CD14-positive monocyte (primary cell): ENCODE data around the gene NPTX1. TPM values are rescaled to one million over a fixed set of nuclear protein-coding genes. Genes with fewer than 3 reads are reported as not detected.

Experiments
- DNase-seq, 3 donors: peaks; one replicate each; pipeline ENCODE4 v3.0.0-alpha.2; 2011 to 2022
- H2AFZ ChIP-seq: 2 replicates; pipeline ENCODE4 v1.6.0; 2012; ENCODE audit warnings: mild to moderate bottlenecking, low read depth, low read length, inconsistent platforms; ENCODE audit not compliant: insufficient read depth, poor library complexity, severe bottlenecking
- H3K27ac ChIP-seq, 2 donors: 1 replicate in 1 of 2; 2 replicates in 1 of 2; pipeline ENCODE4 v1.5.1; 2012 to 2013; ENCODE audit warnings: low read length in 2 of 2, control low read depth in 1 of 2, inconsistent platforms in 1 of 2, low read depth in 1 of 2, mild to moderate bottlenecking in 1 of 2
- H3K27me3 ChIP-seq, 2 donors: one replicate each; pipeline versions ENCODE4 v1.6.0 to v1.6.1; 2011 to 2013; ENCODE audit warnings: low read length in 2 of 2; ENCODE audit not compliant: control insufficient read depth in 2 of 2, insufficient read depth in 2 of 2
- H3K36me3 ChIP-seq, 2 donors: replicated peaks in 1 of 2; 1 replicate in 1 of 2; 2 replicates in 1 of 2; pipeline versions ENCODE4 v1.5.1 to v1.6.1; 2012 to 2013; ENCODE audit warnings: low read length in 2 of 2, control low read depth in 1 of 2, inconsistent platforms in 1 of 2, mild to moderate bottlenecking in 1 of 2; ENCODE audit not compliant: insufficient read depth in 2 of 2, control insufficient read depth in 1 of 2
- H3K4me1 ChIP-seq, 2 donors: 1 replicate in 1 of 2; 2 replicates in 1 of 2; pipeline versions ENCODE4 v1.5.1 to v1.6.1; 2012 to 2013; ENCODE audit warnings: low read length in 2 of 2, control low read depth in 1 of 2, inconsistent platforms in 1 of 2, mild to moderate bottlenecking in 1 of 2, moderate library complexity in 1 of 2; ENCODE audit not compliant: insufficient read depth in 2 of 2, control insufficient read depth in 1 of 2
- H3K4me2 ChIP-seq: replicated peaks from 2 replicates; pipeline ENCODE3; 2012; ENCODE audit warnings: low read length, moderate library complexity, mild to moderate bottlenecking; ENCODE audit not compliant: poor library complexity, severe bottlenecking; ENCODE audit errors: extremely low read depth
- H3K4me3 ChIP-seq, 3 experiments: fragments of 200-600 bp in 1 of 3; sonication (generic) in 1 of 3; replicated peaks in 1 of 3; 1 replicate in 2 of 3; 2 replicates in 1 of 3; pipeline ENCODE4 v1.5.1; 2011 to 2013; ENCODE audit warnings: low read length in 3 of 3, mild to moderate bottlenecking in 3 of 3, control low read depth in 2 of 3, low read depth in 2 of 3, inconsistent platforms in 1 of 3, moderate library complexity in 1 of 3
- H3K79me2 ChIP-seq: 2 replicates; pipeline ENCODE4 v1.6.0; 2012; ENCODE audit warnings: mild to moderate bottlenecking, control low read depth, inconsistent platforms, low read length, moderate library complexity; ENCODE audit not compliant: insufficient read depth
- H3K9ac ChIP-seq: 2 replicates; pipeline ENCODE4 v1.6.0; 2017; ENCODE audit warnings: low read length, mild to moderate bottlenecking; ENCODE audit not compliant: insufficient read depth, poor library complexity, severe bottlenecking
- H3K9me3 ChIP-seq, 2 donors: replicated peaks in 1 of 2; 1 replicate in 1 of 2; 2 replicates in 1 of 2; pipeline versions ENCODE4 v1.5.1 to v1.6.1; 2012 to 2013; ENCODE audit warnings: low read length in 2 of 2, control low read depth in 1 of 2; ENCODE audit not compliant: control insufficient read depth in 1 of 2, insufficient read depth in 1 of 2
- H4K20me1 ChIP-seq: 2 replicates; pipeline ENCODE4 v1.6.0; 2012; ENCODE audit warnings: mild to moderate bottlenecking, low read length, control low read depth, moderate library complexity; ENCODE audit not compliant: insufficient read depth
- H3K27ac Mint-ChIP-seq, 7 donors: one replicate each; pipeline ENCODE4 v1.8.0; 2020; ENCODE audit warnings: mild to moderate bottlenecking in 7 of 7, mixed read lengths in 7 of 7, moderate library complexity in 6 of 7, inconsistent platforms in 2 of 7
- H3K27me3 Mint-ChIP-seq, 3 donors: one replicate each; pipeline ENCODE4 v1.8.0; 2021 to 2022; ENCODE audit warnings: low read depth in 3 of 3, mild to moderate bottlenecking in 3 of 3, mixed read lengths in 3 of 3, moderate library complexity in 3 of 3, inconsistent platforms in 1 of 3
- H3K36me3 Mint-ChIP-seq, 2 donors: one replicate each; pipeline ENCODE4 v1.8.0; 2020; ENCODE audit warnings: mixed read lengths in 2 of 2, inconsistent platforms in 1 of 2, mild to moderate bottlenecking in 1 of 2
- H3K4me1 Mint-ChIP-seq: one replicate; pipeline ENCODE4 v1.8.0; 2020; ENCODE audit warnings: mild to moderate bottlenecking, mixed read lengths
- H3K4me3 Mint-ChIP-seq, 2 donors: one replicate each; pipeline ENCODE4 v1.8.0; 2020; ENCODE audit warnings: mild to moderate bottlenecking in 2 of 2, mixed read lengths in 2 of 2, moderate library complexity in 1 of 2
- H3K9me3 Mint-ChIP-seq, 7 donors: one replicate each; pipeline ENCODE4 v1.8.0; 2020 to 2022; ENCODE audit warnings: mixed read lengths in 7 of 7, mild to moderate bottlenecking in 6 of 7, moderate library complexity in 6 of 7, inconsistent platforms in 2 of 7
- WGBS: methylation state at CpG from one replicate; pipeline ENCODE4 v1.1.5; 2013; ENCODE audit warnings: missing lambda C conversion rate; ENCODE audit not compliant: insufficient coverage; 5-methylcytosine and 5-hydroxymethylcytosine counted together
- intact Hi-C, 2 donors: fragments of 100-400 bp; cut with micrococcal nuclease; formaldehyde crosslinking; loops; one replicate each; pipeline versions ENCODE4 v1.15.0 to v1.15.1; 2023
- polyA plus RNA-seq, 3 donors: library from polyadenylated mRNA; depleted of rRNA in 1 of 3; unstranded in 2 of 3; stranded (reverse) in 1 of 3; fragments of 300-500 nt in 2 of 3; fragments of >200 nt in 1 of 3; fragmentation: Illumina TruSeq in 2 of 3; gene quantifications; 1 replicate in 2 of 3; 2 replicates in 1 of 3; pipeline ENCODE4 v1.2.3, GENCODE V29; 2012 to 2021
- TF ChIP-seq, protein P1 (sequence below): fragments of 200-600 bp; IDR thresholded peaks from one replicate; pipeline ENCODE4 v1.8.0; 2022; ENCODE audit warnings: antibody characterized with exemption, mild to moderate bottlenecking

The NPTX1 gene
- polyA plus RNA-seq, 3 donors: not detected

DNA sequence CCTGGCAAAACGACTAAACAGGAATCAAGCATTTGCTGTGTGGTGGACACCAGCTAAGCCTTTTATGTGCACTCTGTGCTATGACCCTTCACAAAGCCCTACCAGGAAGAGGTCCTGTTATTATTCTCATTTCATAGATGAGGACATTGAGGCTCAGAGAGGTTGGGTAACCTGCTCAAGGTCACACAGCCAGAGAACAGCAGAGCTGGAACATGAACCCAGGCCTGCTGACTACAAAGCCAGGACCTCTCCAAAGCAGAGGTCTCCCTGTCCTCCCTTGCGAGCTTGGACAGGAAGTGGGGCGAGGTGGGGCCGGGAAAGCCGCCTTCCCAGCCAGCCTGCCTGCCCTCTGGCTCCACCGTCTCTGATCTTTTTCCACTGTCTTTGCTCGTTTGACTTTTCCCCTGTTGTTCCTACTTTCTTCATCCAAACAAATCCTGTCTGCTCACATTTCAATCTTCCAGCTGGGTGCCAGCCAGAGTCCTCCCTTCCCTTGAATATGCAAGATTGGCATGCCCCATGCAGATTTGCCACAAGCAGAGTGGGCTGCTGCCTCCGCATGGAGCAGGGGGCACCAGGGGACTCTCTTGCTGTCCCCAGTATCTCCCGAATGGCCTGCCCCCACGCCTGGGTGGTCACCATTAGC is 44.5 kb upstream of the NPTX1 start:
- Histone ChIP-seq H3K9ac (no peak overlapping the region), H3K27ac (no peak overlapping the region), H3K4me1 (no peaks in the 10 kb centered on the region), H3K4me3 (no peak overlapping the region), H3K36me3 (no peaks in the 10 kb centered on the region), H3K9me3 (no peaks in the 10 kb centered on the region), H3K4me2 (no peak overlapping the region), H4K20me1 (no peaks in the 10 kb centered on the region), H2AFZ (no peak overlapping the region), H3K27me3 (no peaks in the 10 kb centered on the region), H3K79me2 (no peaks in the 10 kb centered on the region)
- no peaks in the 10 kb centered on the region for H3K4me1 Mint-ChIP-seq
- no peak for DNase-seq
- no peak overlapping the region for H3K27ac Mint-ChIP-seq
- intact Hi-C loops: no loop called here
- H3K36me3 Mint-ChIP-seq: no peaks in the 10 kb centered on the region
- H3K27me3 Mint-ChIP-seq: peaks cover 8 to 21% (median 12%) of the 10 kb centered on the region in 3 donors
- H3K9me3 Mint-ChIP-seq: peaks cover 0 to 4% (median 0%) of the 10 kb centered on the region in 7 donors
- TF ChIP-seq, protein P1, sequence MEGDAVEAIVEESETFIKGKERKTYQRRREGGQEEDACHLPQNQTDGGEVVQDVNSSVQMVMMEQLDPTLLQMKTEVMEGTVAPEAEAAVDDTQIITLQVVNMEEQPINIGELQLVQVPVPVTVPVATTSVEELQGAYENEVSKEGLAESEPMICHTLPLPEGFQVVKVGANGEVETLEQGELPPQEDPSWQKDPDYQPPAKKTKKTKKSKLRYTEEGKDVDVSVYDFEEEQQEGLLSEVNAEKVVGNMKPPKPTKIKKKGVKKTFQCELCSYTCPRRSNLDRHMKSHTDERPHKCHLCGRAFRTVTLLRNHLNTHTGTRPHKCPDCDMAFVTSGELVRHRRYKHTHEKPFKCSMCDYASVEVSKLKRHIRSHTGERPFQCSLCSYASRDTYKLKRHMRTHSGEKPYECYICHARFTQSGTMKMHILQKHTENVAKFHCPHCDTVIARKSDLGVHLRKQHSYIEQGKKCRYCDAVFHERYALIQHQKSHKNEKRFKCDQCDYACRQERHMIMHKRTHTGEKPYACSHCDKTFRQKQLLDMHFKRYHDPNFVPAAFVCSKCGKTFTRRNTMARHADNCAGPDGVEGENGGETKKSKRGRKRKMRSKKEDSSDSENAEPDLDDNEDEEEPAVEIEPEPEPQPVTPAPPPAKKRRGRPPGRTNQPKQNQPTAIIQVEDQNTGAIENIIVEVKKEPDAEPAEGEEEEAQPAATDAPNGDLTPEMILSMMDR: no peak
- 56% methylated on average over 10 of the region's 10 CpGs for WGBS
- no peak overlapping the region for H3K4me3 Mint-ChIP-seq

DNA sequence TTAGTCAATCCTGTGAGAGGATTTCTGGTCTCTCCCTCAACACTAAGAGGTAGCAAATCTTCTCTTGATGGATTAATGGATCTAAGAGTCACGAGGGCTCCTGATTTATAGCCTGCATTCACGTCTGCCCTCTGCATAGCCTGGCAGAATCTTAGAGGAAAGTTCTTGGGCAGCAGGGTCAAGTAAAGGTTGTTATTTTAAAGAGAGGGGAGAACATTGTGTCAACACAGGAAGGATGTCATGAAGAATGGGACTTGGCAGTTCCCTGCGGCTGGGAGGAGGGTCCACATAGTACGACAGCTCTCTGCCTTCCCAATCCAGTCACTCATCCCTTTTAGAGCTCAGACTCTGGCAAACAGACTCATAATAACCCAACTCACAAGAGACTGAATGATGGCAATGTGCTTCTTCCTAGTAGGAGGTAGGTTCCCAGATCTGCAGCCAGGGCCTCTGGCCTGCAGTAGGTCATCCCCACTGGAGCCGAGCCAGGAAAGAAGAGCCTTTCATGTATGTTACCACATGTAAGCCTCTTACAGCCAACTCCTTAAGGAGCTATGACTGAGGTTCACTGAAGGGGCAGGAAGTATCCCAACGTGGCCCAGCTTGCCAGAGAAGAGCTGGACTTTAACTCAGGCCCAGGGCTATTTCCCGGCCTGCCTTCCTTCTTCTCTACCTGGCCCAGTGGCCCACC is 42.8 kb upstream of the NPTX1 start:
- no peaks in the 10 kb centered on the region for H3K36me3 Mint-ChIP-seq
- intact Hi-C loops: no loop called here
- no peak overlapping the region for H3K4me3 Mint-ChIP-seq
- Histone ChIP-seq H4K20me1 (no peaks in the 10 kb centered on the region), H3K4me3 (no peak overlapping the region), H3K9ac (no peak overlapping the region), H3K36me3 (no peaks in the 10 kb centered on the region), H3K27ac (no peak overlapping the region), H3K4me2 (no peak overlapping the region), H3K4me1 (no peaks in the 10 kb centered on the region), H3K9me3 (no peaks in the 10 kb centered on the region), H3K79me2 (no peaks in the 10 kb centered on the region), H3K27me3 (no peaks in the 10 kb centered on the region), H2AFZ (no peak overlapping the region)
- TF ChIP-seq, protein P1: no peak
- H3K27ac Mint-ChIP-seq: no peak overlapping the region
- WGBS: 34% methylated on average over 4 of the region's 7 CpGs
- H3K9me3 Mint-ChIP-seq: peaks cover 0 to 4% (median 0%) of the 10 kb centered on the region in 7 donors
- H3K27me3 Mint-ChIP-seq: peaks cover 2 to 24% (median 11%) of the 10 kb centered on the region in 3 donors
- H3K4me1 Mint-ChIP-seq: no peaks in the 10 kb centered on the region
- DNase-seq: no peak
